ENCODE results near the gene GPR37L1.
"Not testable (repeated sequence)": the region's sequence is repeated elsewhere in the genome, so short reads cannot be mapped to it uniquely, and the experiment has no call there.

GPR37L1 gene

DNA sequence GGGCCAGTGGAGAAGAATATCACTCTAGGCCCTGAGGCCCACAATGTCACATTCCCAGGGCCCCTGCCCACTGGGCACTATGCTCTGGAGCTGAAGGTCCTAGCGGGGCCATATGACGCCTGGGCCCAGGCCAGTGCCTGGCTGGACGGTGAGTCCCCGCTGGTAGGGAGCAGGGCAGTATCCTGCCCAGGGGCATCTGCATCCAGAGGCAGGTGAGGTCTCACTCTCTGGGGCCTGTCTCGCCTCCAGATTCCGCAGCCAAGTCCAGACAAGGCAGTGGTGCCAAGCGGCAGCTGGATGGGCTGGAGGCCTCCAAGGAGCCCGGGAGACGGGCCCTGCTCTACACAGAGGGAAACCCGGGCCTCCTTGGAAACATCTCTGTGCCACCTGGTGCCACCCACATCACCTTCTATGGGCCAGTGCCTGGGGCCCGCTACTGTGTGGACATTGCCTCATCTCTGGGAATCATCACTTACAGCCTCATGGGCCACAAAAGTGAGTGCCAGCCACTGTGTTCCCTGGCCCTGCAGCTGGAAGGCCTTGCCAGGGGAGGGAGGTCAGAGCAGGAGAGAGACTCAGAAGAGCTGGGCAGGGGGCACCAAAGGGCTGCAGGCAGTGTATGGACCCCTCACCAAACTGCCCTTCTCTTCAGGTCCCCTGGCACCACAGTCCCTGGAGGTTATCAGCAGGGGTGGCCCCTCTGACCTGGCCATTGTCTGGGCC is 48.7 kb downstream of the GPR37L1 start:
- no peak for DNase-seq

DNA sequence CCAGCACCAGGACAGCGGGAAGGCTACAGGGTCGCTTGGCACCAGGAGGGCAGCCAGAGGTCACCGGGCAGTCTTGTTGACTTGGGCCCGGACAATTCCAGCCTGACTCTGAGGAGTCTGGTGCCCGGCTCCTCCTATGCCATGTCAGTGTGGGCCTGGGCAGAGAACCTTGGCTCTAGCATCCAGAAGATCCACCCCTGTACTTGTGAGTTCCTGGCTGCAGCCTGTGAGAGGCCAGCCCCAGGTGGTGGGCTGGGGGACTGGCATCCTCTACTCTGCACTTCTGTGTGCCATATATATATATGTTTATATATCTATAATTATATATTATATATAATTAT is 49.3 kb downstream of the GPR37L1 start:
- DNase-seq, result no peak

GRCh38 chr1:202173993-202174392 is 51.3 kb downstream of the GPR37L1 start:
- DNase-seq, result no peak

GRCh38 chr1:202176949-202177927 is 54.5 kb downstream of the GPR37L1 start:
- DNase-seq, result no peak

DNA sequence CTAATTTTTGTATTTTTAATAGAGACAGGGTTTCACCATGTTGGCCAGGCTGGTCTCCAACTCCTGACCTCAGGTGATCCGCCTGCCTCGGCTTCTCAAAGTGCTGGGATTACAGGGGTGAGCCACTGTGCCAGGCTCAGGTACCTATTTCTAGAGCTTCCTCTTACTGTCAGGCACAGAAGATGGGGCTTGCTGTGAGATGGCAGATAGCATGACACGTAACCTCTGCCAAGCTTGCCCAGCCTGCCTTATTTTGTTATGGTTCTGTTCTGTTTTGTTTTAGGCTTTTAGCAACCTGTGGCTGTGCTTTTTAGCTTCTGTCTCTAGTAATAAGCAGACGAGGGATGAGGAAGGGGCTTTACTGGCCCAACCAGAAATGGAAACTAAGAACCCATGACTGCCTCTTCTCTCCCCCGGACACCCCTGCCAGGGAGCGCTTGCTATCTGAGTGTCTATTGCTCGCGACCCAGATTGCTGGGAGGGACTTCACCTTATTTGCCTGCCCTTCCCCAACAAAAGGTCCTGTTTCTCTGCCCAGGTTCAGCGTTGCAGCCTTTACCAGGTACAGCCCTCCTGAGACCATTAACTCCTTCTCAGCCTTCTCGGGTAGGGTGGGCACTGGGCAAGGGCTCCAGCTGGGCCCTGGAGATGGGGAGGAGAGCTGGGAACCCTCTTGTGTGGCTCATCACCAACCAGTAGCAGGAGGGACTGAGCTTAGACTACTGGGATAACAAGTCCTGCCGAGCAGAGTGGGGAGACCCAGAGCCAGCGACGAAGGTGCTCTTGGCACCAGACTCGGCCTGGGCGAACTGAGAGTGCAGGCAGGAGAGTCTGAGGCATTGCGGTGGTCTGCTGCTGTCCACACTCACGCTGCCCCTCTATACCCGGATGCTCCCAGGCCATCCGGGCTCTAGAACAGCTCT is 57.4 kb downstream of the GPR37L1 start:
- DNase-seq, result no peak

DNA sequence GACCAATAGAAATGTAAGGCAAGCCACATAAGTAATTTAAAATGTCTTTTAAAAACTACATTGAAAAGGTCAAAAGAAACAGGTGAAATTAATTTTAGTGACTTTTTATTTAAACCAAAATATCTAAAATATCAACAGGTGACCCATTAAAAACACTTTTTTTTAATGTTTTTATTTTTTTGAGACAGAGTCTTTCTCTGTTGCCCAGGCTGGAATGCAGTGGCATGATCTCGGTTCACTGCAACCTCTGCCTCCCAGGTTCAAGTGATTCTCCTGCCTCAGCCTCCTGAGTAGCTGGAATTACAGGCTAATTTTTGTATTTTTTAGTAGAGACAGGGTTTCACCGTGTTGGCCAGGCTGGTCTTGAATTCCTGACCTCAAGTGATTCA is 58.0 kb downstream of the GPR37L1 start:
- DNase-seq, result not testable (repeated sequence)

- DNase-seq, result no peak
Measured at GRCh38 chr1:202181586-202181985, 58.9 kb downstream of the GPR37L1 start.

DNA sequence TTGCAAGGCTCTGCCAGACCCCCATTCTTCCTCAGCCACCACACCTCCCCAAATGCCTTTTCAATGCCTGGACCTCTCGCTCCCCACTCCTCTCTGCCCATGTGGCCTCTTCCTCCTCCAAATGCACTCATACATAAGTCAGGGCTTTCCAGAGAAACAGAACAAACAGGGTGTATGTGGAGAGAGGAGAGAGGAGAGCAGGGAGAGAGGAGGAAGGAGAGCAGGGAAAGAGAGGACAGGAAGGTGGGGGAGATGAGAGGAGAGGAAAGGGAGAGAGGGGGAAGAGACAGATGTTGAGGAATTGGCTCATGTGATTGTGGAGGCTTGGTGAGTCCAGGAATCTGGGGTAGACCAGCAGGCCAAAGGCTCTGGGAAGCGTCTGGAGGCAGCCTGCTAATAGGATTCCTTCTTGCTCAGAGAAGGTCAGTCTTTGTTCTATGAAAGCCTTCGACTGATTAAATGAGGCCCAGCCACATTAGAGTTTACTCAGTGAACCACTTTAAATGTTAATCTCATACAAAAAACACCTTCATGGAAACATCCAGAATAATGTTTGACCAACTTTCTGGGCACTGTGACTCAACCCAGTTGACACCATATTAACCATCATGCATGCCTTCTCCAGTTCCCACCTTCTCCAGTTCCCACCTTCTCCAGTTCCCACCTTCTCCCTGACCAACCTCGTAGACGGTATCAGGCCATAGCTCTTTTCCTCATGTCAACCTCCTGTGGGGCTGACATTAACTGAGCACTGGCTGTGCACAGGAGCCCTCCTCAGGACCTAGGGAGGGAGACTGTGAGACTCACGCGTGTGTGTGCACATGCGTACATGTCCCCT is 59.5 kb downstream of the GPR37L1 start:
- DNase-seq, result no peak
